GM21360 (cell line): Measurements from ENCODE around the gene LTBP2.

ENCODE experiments used
- ATAC-seq: cut with Tn5 transposase; IDR thresholded peaks from one replicate; pipeline ENCODE4 v1.9.1; 2021; ENCODE audit warnings: mild to moderate bottlenecking, moderate library complexity; ENCODE audit not compliant: unreplicated experiment

LTBP2 gene

GRCh38 chr14:74592476-74593201, 19.4 kb downstream of the LTBP2 start:
- ATAC-seq: no peak

DNA sequence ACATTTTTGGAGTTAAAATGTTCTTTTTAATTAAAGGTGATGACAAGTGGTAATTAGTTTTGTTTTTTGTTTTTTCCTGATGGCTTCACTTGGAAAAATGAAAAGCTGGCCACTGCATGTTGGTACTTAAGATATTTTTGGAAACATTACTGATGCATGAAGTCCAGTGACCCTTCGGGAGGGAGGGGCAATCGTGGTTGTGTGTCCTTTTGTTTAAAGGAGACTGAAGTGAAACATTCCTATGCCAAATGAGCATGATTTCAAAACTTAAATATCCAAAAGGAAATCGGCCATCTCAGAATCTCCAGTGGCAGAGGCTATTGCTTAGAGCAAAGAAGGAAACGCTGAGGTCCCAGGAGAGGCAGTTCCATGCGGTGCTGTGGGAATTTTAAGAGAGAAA, 20.1 kb downstream of the LTBP2 start:
- no peak for ATAC-seq

GRCh38 chr14:74591394-74591793, 20.6 kb downstream of the LTBP2 start:
- no peak for ATAC-seq

- no peak for ATAC-seq
These were observed 22.7 kb downstream of the LTBP2 start for GRCh38 chr14:74589291-74589879.

DNA sequence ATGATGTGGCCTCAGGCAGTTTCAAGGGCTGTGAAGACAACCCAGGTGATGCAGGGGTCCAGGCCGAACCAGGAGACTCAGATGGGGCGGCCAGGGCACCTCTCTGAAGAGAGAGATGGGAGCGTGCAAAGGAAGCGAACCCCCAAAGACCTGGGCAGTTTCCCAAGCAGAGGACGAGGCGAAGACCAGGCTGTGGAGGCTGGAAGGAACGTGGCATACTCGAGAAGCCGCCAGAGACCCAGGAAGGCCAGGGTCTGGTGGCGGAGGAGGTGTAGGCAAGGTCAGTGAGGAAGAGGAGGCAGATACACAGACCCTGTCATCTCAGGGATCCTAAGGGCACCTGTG, 24.7 kb downstream of the LTBP2 start:
- ATAC-seq: no peak

DNA sequence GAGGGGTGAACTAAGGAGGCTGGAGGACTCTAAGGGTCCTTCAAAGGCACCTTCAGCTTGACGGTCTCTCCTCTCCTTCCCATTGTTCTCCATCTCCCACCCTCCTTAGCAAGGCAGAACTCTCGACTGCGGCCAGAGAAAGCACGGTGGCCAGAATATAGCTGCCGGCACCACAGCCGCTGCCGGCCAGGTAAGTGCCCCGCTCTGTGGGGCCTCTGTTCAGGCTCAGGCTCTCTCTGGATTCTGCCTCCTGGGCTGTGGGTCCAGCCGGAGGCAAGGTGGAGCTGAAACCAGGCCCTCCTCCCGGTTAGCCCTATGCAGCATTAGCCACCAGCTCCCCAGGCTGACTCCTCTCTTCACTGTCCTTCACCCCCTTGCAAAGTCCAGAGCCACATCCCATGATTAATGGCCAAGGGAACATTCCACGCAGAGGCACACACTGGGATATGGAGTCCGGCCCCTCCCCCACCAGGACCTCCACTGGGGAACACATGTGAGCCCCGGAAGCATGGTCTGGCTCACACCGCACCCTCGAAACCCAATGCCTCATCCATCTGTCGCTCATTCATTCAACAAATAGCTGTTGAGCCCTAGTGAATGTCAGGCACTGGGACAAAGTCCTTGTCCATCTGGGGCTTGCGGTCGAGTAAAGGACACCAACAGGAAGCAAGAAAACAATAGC, 25.2 kb downstream of the LTBP2 start:
- ATAC-seq: no peak

- ATAC-seq: no peak
These were observed 26.4 kb downstream of the LTBP2 start for GRCh38 chr14:74585406-74586335.

GRCh38 chr14:74584951-74585350, 27.1 kb downstream of the LTBP2 start:
- no peak for ATAC-seq

- no peak for ATAC-seq
These were observed 28.2 kb downstream of the LTBP2 start for GRCh38 chr14:74583689-74584434.

- ATAC-seq: no peak
These were observed 29.0 kb downstream of the LTBP2 start for GRCh38 chr14:74582910-74583581.

DNA sequence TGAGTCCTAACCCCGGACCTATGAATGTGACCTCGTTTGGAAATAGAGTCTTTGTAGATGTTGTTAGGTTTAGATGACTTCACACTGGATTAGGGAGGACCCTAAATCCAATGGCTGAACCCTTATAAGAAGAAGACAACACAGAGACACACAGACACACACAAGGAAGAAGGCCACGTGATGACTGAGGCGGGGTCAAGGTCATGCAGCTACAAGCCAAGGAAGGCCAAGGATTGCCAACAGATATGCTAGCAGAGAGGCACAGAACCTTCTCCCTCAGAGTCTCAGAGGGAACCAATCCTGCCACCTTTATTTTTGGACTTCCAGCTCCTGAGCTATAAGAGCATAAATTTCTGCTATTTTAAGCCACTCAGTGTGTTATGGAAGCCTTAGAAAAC, 31.8 kb downstream of the LTBP2 start:
- ATAC-seq: no peak

DNA sequence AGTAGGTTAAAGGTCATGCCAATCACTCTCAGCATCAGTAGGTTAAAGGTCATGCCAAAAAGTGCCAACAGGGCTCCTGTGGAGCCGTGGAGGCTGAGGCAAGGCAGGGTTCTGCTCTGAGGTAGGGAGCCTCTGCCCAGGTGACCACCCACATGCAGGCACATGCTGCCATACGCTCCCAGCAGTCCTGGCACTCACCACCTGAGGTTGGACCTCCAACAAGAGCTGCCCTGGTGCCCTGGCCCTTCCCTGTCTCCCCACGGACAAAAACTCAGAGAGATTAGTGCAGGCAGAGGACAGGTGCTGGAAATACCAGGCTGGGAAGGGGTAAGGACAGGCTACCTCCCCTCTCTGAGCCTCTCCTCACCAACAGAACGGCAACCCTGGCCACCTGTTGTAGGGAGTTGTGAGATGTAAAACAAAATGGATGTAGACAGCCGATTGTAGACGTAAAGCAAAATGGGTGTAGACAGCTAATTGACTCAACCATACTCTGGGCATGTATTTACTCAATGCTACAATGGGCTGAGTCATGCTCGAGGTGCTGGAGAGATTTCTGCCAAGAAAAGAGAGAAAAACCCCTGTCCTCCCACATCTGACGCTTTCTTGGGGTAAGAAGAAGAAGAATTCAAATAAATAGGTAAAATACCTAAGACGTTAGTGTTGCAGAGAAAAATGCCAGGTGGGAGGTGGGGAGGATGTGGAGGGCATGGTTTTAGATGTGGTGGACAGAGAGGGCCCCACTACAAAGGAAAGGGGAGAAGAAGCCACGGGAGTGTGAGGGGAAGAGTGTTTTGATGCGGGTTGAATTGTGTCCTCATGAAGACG, 32.4 kb downstream of the LTBP2 start:
- ATAC-seq: no peak

GRCh38 chr14:74578479-74578878, 33.6 kb downstream of the LTBP2 start:
- ATAC-seq: no peak

DNA sequence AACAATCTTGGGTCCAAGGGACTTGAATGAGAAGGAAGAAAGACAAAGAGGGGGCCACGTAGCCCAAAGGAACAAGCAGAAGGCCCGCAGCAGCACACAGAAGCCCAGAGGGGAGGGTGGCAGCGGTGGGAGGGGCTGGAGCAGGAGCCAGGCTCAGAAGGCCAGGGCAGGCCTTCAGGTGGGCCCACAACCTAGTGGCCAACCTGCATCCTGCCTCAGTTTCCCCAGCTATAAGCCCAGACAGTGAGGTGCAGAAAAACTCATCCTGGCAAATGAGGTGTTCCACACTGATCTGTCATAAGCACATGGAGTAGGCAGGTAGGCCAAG, 34.1 kb downstream of the LTBP2 start:
- ATAC-seq: no peak

- no peak for ATAC-seq
These were observed 34.6 kb downstream of the LTBP2 start for GRCh38 chr14:74577247-74577947.

- no peak for ATAC-seq
These were observed 36.1 kb downstream of the LTBP2 start for GRCh38 chr14:74575936-74576335.

DNA sequence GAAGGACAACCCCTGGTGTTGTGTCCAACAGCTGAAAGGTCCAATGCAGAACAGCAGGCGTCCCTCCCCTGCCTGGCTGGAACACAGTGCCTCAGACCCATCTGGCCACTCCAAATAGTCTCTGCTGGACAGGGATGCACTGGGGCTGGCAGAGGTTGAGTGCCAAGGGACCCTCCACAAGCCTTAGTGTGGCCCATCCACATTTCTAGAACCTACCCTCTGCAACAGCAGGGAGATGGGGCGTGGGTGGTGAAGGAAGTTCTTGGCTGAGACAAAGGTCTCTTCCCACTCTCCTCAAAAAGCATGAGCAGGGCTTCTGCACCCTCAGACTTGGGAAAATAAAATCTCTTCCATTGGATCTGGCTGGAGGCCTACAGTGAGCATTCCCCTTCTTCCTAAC, 36.5 kb downstream of the LTBP2 start:
- no peak for ATAC-seq

DNA sequence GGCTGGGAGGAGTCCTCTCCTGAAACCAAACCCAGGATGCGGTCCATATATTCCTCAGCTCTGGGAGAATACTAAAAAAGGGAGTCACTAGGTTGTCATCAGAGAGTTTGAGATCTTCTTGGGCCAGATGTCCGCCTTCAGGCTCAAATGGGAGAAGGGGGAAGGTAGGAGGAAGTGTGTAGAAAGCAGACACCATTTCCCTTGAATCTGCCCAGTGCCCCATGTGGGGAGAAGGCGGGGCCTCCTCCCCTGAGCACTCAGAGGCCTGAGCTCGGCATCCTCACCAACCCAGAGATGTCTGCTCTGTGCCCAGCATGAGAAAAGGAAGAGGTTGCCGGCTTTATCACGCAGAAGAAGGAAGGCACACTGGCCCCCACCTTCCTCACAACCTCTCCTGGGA, 37.3 kb downstream of the LTBP2 start:
- ATAC-seq: no peak

GRCh38 chr14:74574090-74574433, 38.0 kb downstream of the LTBP2 start:
- no peak for ATAC-seq
